Measurements from ENCODE around the gene CT47B1. TPM values are rescaled to one million over a fixed set of nuclear protein-coding genes. Genes with fewer than 3 reads are reported as not detected.
"Not testable (repeated sequence)": the region's sequence is repeated elsewhere in the genome, so short reads cannot be mapped to it uniquely, and the experiment has no call there.

CT47B1 gene
- polyA plus RNA-seq, 3 donors = not detected

- Histone ChIP-seq H2AFZ (ENCODE audit: insufficient read depth, low read depth, low read length, poor library complexity, severe bottlenecking) (no peak overlapping the region), H3K27me3 (ENCODE audit: control insufficient read depth in 2 of 2, insufficient read depth in 2 of 2, low read length in 2 of 2) (no peaks in the 10 kb centered on the region), H3K4me2 (replicated peaks; ENCODE audit: extremely low read depth, low read length, poor library complexity, severe bottlenecking) (no peak overlapping the region), H3K4me3 (replicated peaks in 1 of 3; ENCODE audit: low read depth in 2 of 3, low read length in 3 of 3) (no peak overlapping the region), H3K36me3 (replicated peaks in 1 of 2; ENCODE audit: control insufficient read depth in 1 of 2, insufficient read depth in 2 of 2, low read length in 2 of 2) (no peaks in the 10 kb centered on the region), H3K27ac (ENCODE audit: low read depth in 1 of 2, low read length in 2 of 2) (no peak overlapping the region), H3K9ac (ENCODE audit: insufficient read depth, low read length, poor library complexity, severe bottlenecking) (no peak overlapping the region), H3K9me3 (replicated peaks in 1 of 2; ENCODE audit: control insufficient read depth in 1 of 2, insufficient read depth in 1 of 2, low read length in 2 of 2) (no peaks in the 10 kb centered on the region), H3K4me1 (ENCODE audit: control insufficient read depth in 1 of 2, insufficient read depth in 2 of 2, low read length in 2 of 2) (no peaks in the 10 kb centered on the region), H4K20me1 (ENCODE audit: insufficient read depth, low read length) (no peaks in the 10 kb centered on the region), H3K79me2 (ENCODE audit: insufficient read depth, low read length) (no peaks in the 10 kb centered on the region)
- TF ChIP-seq CTCF (IDR thresholded peaks at IDR 0.05) = no peak
- intact Hi-C loops (cut with micrococcal nuclease) = no loop called here
- no peaks in the 10 kb centered on the region for H3K4me1 Mint-ChIP-seq
- H3K36me3 Mint-ChIP-seq = no peaks in the 10 kb centered on the region
- H3K27me3 Mint-ChIP-seq (ENCODE audit: low read depth in 3 of 3) = peaks cover 0 to 1% (median 0%) of the 10 kb centered on the region in 3 donors
- no peak for DNase-seq
- peaks cover 0 to 5% (median 0%) of the 10 kb centered on the region in 7 donors for H3K9me3 Mint-ChIP-seq
- no peak overlapping the region for H3K27ac Mint-ChIP-seq
- H3K4me3 Mint-ChIP-seq = no peak overlapping the region
Measured at GRCh38 chrX:120839491-120839890, 36.2 kb downstream of the CT47B1 start.

- H3K9ac ChIP-seq (ENCODE audit: insufficient read depth, low read length, poor library complexity, severe bottlenecking); H3K9me3 ChIP-seq (replicated peaks in 1 of 2; ENCODE audit: control insufficient read depth in 1 of 2, insufficient read depth in 1 of 2, low read length in 2 of 2); H3K4me1 Mint-ChIP-seq; H3K36me3 Mint-ChIP-seq; H2AFZ ChIP-seq (ENCODE audit: insufficient read depth, low read depth, low read length, poor library complexity, severe bottlenecking); H3K27ac Mint-ChIP-seq; H3K79me2 ChIP-seq (ENCODE audit: insufficient read depth, low read length); intact Hi-C loops (cut with micrococcal nuclease); H3K4me2 ChIP-seq (replicated peaks; ENCODE audit: extremely low read depth, low read length, poor library complexity, severe bottlenecking); H3K4me3 Mint-ChIP-seq; H3K36me3 ChIP-seq (replicated peaks in 1 of 2; ENCODE audit: control insufficient read depth in 1 of 2, insufficient read depth in 2 of 2, low read length in 2 of 2); H3K27ac ChIP-seq (ENCODE audit: low read depth in 1 of 2, low read length in 2 of 2); H3K27me3 ChIP-seq (ENCODE audit: control insufficient read depth in 2 of 2, insufficient read depth in 2 of 2, low read length in 2 of 2); H4K20me1 ChIP-seq (ENCODE audit: insufficient read depth, low read length); H3K27me3 Mint-ChIP-seq (ENCODE audit: low read depth in 3 of 3); H3K4me3 ChIP-seq (replicated peaks in 1 of 3; ENCODE audit: low read depth in 2 of 3, low read length in 3 of 3); DNase-seq; H3K4me1 ChIP-seq (ENCODE audit: control insufficient read depth in 1 of 2, insufficient read depth in 2 of 2, low read length in 2 of 2): not testable (repeated sequence)
- WGBS (ENCODE audit: insufficient coverage) = no CpG with 5 or more reads among the region's 1 CpG
- peaks cover 3 to 10% (median 5%) of the 10 kb centered on the region in 7 donors for H3K9me3 Mint-ChIP-seq
Measured at GRCh38 chrX:120827213-120827612, 48.5 kb downstream of the CT47B1 start.
